ENCODE data around the gene TMEM52. TPM values are rescaled to one million over a fixed set of nuclear protein-coding genes. Genes with fewer than 3 reads are reported as not detected.

The TMEM52 gene
- polyA plus RNA-seq, 1 donor from 2014 or later: 0.89 TPM

GRCh38 chr1:1898246-1898933 lies 20.7 kb downstream of the TMEM52 start:
- no peak overlapping the region for H2AFZ ChIP-seq (ENCODE audit: low read depth, low read length)
- H3K9me3 ChIP-seq (ENCODE audit: low read length): no peaks in the 10 kb centered on the region
- H3K79me2 ChIP-seq (replicated peaks; ENCODE audit: insufficient read depth, low read length): no peaks in the 10 kb centered on the region
- no peaks in the 10 kb centered on the region for H3F3A ChIP-seq (ENCODE audit: insufficient read depth, low read length, poor library complexity, severe bottlenecking)
- H3K36me3 ChIP-seq (ENCODE audit: insufficient read depth, low read length): no peaks in the 10 kb centered on the region
- no peaks in the 10 kb centered on the region for H3K27me3 ChIP-seq (ENCODE audit: insufficient read depth, low read depth, low read length)
- no peak overlapping the region for H3K4me2 ChIP-seq (ENCODE audit: low read length)
- H3K9me2 ChIP-seq (ENCODE audit: insufficient read depth, low read length): no peaks in the 10 kb centered on the region
- no peak overlapping the region for H3K4me3 ChIP-seq (ENCODE audit: low read length)
- TF ChIP-seq MXI1 (conservative IDR thresholded peaks at IDR 0.05; ENCODE audit: poor library complexity, severe bottlenecking): no peak
- TF ChIP-seq SMC3 (conservative IDR thresholded peaks at IDR 0.05; ENCODE audit: poor library complexity): no peak
- no peak for TF ChIP-seq TAF1 (IDR thresholded peaks at IDR 0.05; ENCODE audit: low read depth)
- no peak for TF ChIP-seq RAD21 (conservative IDR thresholded peaks at IDR 0.05)
- TF ChIP-seq REST (IDR thresholded peaks at IDR 0.05; ENCODE audit: borderline replicate concordance): no peak
- TF ChIP-seq CTCF (IDR thresholded peaks at IDR 0.05; ENCODE audit: poor library complexity, severe bottlenecking): no peak
- H3K27ac ChIP-seq (ENCODE audit: low read length): no peak overlapping the region
- H3K9ac ChIP-seq (ENCODE audit: low read length): no peak overlapping the region
- H4K20me1 ChIP-seq (ENCODE audit: insufficient read depth): no peaks in the 10 kb centered on the region

- H3K4me3 ChIP-seq (ENCODE audit: low read length): no peak overlapping the region
- H3K9me2 ChIP-seq (ENCODE audit: insufficient read depth, low read length): no peaks in the 10 kb centered on the region
- H3K36me3 ChIP-seq (ENCODE audit: insufficient read depth, low read length): no peaks in the 10 kb centered on the region
- H3K4me2 ChIP-seq (ENCODE audit: low read length): no peak overlapping the region
- no peak overlapping the region for H3K27ac ChIP-seq (ENCODE audit: low read length)
- H3K27me3 ChIP-seq (ENCODE audit: insufficient read depth, low read depth, low read length): no peaks in the 10 kb centered on the region
- no peaks in the 10 kb centered on the region for H4K20me1 ChIP-seq (ENCODE audit: insufficient read depth)
- no peak overlapping the region for H2AFZ ChIP-seq (ENCODE audit: low read depth, low read length)
- H3K79me2 ChIP-seq (replicated peaks; ENCODE audit: insufficient read depth, low read length): peaks cover 8% of the 10 kb centered on the region
- no peak overlapping the region for H3K9ac ChIP-seq (ENCODE audit: low read length)
- no peaks in the 10 kb centered on the region for H3K9me3 ChIP-seq (ENCODE audit: low read length)
- no peak for TF ChIP-seq MXI1 (conservative IDR thresholded peaks at IDR 0.05; ENCODE audit: poor library complexity, severe bottlenecking)
- TF ChIP-seq EZH2 (IDR thresholded peaks at IDR 0.05; ENCODE audit: borderline replicate concordance, insufficient read depth, low read length, poor library complexity, severe bottlenecking): no peak
- no peak for TF ChIP-seq SMC3 (conservative IDR thresholded peaks at IDR 0.05; ENCODE audit: poor library complexity)
- TF ChIP-seq REST (IDR thresholded peaks at IDR 0.05; ENCODE audit: borderline replicate concordance): no peak
- TF ChIP-seq TAF1 (IDR thresholded peaks at IDR 0.05; ENCODE audit: low read depth): no peak
- TF ChIP-seq EP300 (conservative IDR thresholded peaks at IDR 0.05; ENCODE audit: poor library complexity, severe bottlenecking): no peak
- no peak for TF ChIP-seq CTCF (IDR thresholded peaks at IDR 0.05; ENCODE audit: poor library complexity, severe bottlenecking)
- no peak for TF ChIP-seq RAD21 (conservative IDR thresholded peaks at IDR 0.05)
- no peak for TF ChIP-seq POLR2AphosphoS5 (IDR thresholded peaks at IDR 0.05)
- H3F3A ChIP-seq (ENCODE audit: insufficient read depth, low read length, poor library complexity, severe bottlenecking): no peaks in the 10 kb centered on the region
Observed at GRCh38 chr1:1895456-1896336, 23.4 kb downstream of the TMEM52 start.
